NCI-H748 (cell line): ENCODE data around the gene ANAPC16.
"Not testable (repeated sequence)": the region's sequence is repeated elsewhere in the genome, so short reads cannot be mapped to it uniquely, and the experiment has no call there.

Experiments
- DNase-seq: peaks from one replicate; lab custom pipeline; 2025; ENCODE audit not compliant: unreplicated experiment; lab: John Stamatoyannopoulos, UW

The ANAPC16 gene

GRCh38 chr10:72242675-72243074 is 26.9 kb downstream of the ANAPC16 start:
- no peak for DNase-seq

GRCh38 chr10:72243822-72244437 is 28.1 kb downstream of the ANAPC16 start:
- peak; percentile 19 for DNase-seq

DNA sequence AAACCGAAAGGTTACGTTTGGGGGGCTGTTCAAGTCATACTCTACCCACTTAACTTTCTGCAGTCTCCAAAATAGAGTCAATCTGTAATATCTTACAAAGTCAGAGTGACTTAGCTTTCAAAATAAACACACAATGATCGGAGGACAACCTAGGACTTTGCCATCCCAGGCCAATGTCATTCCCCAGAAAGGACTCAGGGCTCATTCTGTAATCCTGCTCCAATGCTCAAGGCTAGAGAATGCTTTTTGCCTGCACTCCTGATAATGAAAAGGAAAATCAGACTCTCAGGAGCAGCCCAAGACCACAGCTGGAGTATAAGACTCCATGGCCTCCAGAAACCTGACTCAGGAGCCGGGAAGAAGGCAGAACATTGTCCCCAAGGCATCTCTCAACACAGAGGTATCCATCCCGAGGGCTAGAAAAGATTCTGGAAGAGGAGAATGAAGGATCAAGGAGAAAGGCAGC is 28.8 kb downstream of the ANAPC16 start:
- no peak for DNase-seq

GRCh38 chr10:72245949-72246525 is 30.2 kb downstream of the ANAPC16 start:
- DNase-seq = no peak

DNA sequence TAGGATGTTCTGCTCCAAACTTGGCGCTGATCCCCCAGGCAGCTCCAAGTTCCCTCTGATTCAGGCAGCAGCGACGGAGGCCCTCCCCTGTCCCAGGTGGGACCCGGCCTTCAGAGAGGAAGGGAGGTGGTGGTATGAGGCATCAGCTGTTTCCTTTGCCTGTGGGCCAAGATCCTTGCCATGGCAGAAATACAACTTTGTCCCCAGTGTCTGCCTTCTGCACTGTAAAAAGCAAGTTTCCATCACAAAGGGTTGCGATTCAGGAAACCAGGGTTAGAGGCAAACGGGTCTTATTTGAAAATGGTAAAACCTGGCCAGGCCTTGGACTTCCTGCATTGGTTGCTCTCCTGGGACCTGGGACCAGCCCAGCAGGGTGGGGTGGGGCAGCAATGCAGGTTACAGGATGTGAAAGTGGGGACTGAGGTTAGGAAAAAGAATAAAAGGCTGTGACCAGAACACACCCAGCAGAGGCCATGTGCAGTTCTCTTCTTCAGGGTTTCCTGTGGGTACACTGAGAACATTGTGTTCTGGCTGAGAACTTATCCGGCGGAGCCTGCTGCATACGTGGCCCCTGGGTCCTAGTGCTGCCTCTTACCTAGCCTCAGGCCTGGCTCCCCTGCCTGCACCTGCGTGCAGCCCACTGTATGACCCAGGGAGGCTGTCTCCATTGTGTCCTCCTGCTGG is 32.8 kb downstream of the ANAPC16 start:
- DNase-seq = no peak

DNA sequence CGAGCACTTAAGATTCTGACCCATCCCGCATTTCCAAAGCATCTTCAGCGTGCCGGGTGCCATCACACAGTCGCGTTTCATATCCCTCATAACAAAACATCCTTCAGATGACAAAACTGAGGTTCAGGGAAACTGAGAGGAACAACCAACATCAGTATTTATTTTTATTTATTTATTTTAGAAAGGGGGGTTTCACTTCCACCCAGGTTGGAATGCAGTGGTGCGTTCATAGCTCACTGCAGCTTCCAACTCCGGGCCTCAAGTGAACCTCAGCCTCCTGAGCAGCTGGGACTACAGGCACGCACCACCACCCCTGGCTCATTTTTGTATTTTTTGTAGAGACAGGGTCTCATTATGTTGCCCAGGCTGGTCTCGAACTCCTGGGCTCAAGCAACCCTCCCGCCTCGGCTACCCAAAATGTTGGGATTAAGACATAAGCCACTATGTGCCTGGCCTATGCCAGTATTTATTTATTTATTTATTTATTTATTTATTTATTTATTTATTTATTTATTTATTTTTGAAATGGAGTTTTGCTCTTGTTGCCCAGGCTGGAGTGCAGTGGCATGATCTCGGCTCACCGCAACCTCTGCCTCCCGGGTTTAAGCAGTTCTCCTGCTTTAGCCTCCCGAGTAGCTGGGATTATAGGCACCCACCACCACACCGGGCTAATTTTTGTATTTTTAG is 33.5 kb downstream of the ANAPC16 start:
- DNase-seq = not testable (repeated sequence)

GRCh38 chr10:72250666-72251065 is 34.9 kb downstream of the ANAPC16 start:
- no peak for DNase-seq

- no peak for DNase-seq
These were observed 35.8 kb downstream of the ANAPC16 start for GRCh38 chr10:72251635-72252034.

DNA sequence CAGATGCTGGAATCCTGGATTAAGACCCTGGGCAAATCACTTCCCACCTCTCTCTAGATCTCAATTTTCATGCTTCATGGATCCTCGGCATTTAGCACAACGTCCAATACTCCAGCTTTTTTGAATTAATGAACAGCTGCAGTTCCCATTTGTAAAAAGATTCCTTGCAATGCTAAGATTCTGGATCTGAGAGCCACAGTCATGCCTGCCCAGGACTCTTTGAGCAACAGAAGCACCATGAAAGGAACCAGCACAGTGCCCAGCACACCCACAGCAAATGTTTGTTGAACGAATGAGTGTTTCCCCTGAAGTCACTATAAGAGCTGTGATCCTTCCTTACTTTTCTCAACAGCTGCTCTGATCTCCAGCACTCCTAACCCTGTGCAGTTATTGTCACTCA is 37.2 kb downstream of the ANAPC16 start:
- DNase-seq = no peak

- no peak for DNase-seq
These were observed 37.8 kb downstream of the ANAPC16 start for GRCh38 chr10:72253578-72253977.

DNA sequence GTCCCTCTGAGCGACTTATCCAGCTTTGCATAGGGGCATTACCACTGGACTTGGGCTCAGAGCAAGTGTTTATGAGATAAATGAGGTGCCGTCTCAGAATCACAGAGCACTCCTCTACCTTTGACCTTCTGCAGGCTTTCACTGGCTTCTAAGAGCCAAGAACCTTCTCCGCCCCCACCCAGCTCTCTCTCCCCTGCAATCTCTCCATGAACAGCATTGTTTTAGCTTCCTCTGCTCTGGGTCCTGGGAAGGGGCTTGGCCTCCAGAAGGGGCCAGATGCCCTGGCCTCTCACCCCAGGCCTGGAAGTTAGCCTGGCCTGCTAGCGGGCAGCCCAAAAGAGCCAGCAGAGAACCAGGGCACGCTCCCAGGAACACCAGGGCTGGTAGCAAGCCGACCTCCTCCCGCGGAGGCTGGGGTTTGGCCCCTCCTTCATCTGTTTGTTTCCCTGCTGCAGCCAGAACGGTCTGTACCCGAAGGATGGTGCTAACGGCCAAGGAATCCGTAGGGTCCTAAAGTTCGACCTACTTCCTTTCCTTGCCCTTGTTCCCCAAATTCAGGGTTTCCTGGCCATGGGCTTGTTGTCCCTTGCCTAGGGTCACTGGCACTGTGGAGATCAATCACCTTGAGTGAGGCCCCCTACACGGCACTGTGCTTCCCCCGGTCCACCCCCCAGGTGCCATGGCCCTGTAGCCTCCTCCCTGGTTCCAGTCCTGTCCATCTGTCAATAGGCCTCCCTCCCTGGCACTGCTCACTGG is 39.2 kb downstream of the ANAPC16 start:
- no peak for DNase-seq

GRCh38 chr10:72255977-72256729 is 40.3 kb downstream of the ANAPC16 start:
- no peak for DNase-seq

- no peak for DNase-seq
These were observed 41.5 kb downstream of the ANAPC16 start for GRCh38 chr10:72257051-72257892.

DNA sequence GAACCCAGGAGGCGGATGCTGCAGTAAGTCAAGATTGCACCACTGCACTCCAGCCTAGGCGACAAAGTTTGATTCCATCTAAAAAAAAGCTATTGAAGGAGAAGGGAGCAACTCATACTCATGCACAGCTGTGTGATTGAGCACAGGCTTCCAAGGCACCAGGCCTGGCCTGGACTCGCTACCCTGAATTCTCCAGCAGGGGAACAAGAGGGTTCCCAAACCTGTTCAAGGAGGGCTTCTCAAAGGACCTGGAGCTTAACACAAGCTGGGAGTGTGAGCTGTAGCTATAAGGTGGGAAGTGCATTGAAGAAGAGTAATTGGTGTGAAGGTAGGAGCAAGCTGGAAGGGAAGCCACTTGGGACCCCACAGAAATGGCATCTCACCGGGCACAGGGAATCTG is 42.8 kb downstream of the ANAPC16 start:
- DNase-seq = no peak

GRCh38 chr10:72259491-72260238 is 43.9 kb downstream of the ANAPC16 start:
- no peak for DNase-seq

- peak; percentile 94 for DNase-seq
These were observed 44.6 kb downstream of the ANAPC16 start for GRCh38 chr10:72260239-72260975.

GRCh38 chr10:72260976-72261783 is 45.4 kb downstream of the ANAPC16 start:
- peak; percentile 94 for DNase-seq
